GM21723 (cell line): Measurements from ENCODE around the gene TSPAN11.
"Not testable (repeated sequence)": the region's sequence is repeated elsewhere in the genome, so short reads cannot be mapped to it uniquely, and the experiment has no call there.

Source experiments
- ATAC-seq: cut with Tn5 transposase; IDR thresholded peaks from one replicate; pipeline ENCODE4 v1.9.1; 2021; ENCODE audit warnings: mild to moderate bottlenecking, moderate library complexity; ENCODE audit not compliant: unreplicated experiment

Gene TSPAN11

GRCh38 chr12:31000751-31001150, 74.2 kb downstream of the TSPAN11 start:
- no peak for ATAC-seq

- ATAC-seq = no peak
Observed at GRCh38 chr12:31001581-31002360, 75.2 kb downstream of the TSPAN11 start.

GRCh38 chr12:31002361-31002725, 75.8 kb downstream of the TSPAN11 start:
- no peak for ATAC-seq

GRCh38 chr12:31002999-31003398, 76.5 kb downstream of the TSPAN11 start:
- no peak for ATAC-seq

- no peak for ATAC-seq
Observed at GRCh38 chr12:31003861-31004640, 77.5 kb downstream of the TSPAN11 start.

- ATAC-seq = no peak
Observed at GRCh38 chr12:31004666-31005065, 78.1 kb downstream of the TSPAN11 start.

GRCh38 chr12:31005256-31005943, 78.9 kb downstream of the TSPAN11 start:
- ATAC-seq = no peak

- no peak for ATAC-seq
Observed at GRCh38 chr12:31005944-31006361, 79.4 kb downstream of the TSPAN11 start.

- no peak for ATAC-seq
Observed at GRCh38 chr12:31006416-31007152, 80.0 kb downstream of the TSPAN11 start.

- ATAC-seq = no peak
Observed at GRCh38 chr12:31007153-31007495, 80.6 kb downstream of the TSPAN11 start.

GRCh38 chr12:31007636-31008175, 81.2 kb downstream of the TSPAN11 start:
- no peak for ATAC-seq

- ATAC-seq = no peak
Observed at GRCh38 chr12:31008241-31008761, 81.8 kb downstream of the TSPAN11 start.

GRCh38 chr12:31008961-31009840, 82.7 kb downstream of the TSPAN11 start:
- no peak for ATAC-seq

- ATAC-seq = no peak
Observed at GRCh38 chr12:31009976-31010375, 83.4 kb downstream of the TSPAN11 start.

GRCh38 chr12:31011336-31011735, 84.8 kb downstream of the TSPAN11 start:
- no peak for ATAC-seq

- ATAC-seq = no peak
Observed at GRCh38 chr12:31011746-31012566, 85.4 kb downstream of the TSPAN11 start.

GRCh38 chr12:31012567-31012891, 86.0 kb downstream of the TSPAN11 start:
- not testable (repeated sequence) for ATAC-seq

- no peak for ATAC-seq
Observed at GRCh38 chr12:31015215-31015614, 88.7 kb downstream of the TSPAN11 start.

GRCh38 chr12:31016057-31016456, 89.5 kb downstream of the TSPAN11 start:
- no peak for ATAC-seq
